Astrocyte of the hippocampus (primary cell): Measurements from ENCODE around the gene SLC2A4.
"Not testable (repeated sequence)": the region's sequence is repeated elsewhere in the genome, so short reads cannot be mapped to it uniquely, and the experiment has no call there.

Experiments
- DNase-seq: peaks from one replicate; pipeline ENCODE4 v3.0.0; 2011; ENCODE audit warnings: low read depth, low spot score

The SLC2A4 gene

GRCh38 chr17:7324438-7324779 lies 42.9 kb downstream of the SLC2A4 start:
- no peak for DNase-seq

DNA sequence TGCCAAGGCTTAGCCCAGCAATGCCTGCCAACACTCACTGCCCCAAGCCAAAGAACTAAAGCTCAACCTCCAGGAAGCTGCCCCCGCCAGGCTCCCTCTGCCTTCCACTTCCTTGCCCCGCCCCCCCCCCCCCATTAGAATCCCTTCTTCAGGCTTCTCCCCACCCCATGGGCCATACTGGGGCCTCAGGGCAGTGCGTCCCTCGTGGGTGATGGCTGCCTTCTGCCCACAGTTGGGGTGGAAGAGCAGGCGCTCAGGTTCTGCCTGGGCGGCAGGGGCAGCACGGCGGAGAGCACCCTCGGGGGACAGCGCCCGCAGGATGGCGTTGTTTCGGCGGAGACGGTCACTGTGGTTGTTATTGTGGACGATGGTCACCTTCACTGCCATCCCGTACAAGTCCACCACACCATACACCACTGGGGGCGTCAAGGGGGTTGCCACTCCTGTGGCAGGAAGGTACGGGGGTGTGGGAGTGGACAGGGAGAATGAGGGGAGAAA lies 43.6 kb downstream of the SLC2A4 start:
- no peak for DNase-seq

DNA sequence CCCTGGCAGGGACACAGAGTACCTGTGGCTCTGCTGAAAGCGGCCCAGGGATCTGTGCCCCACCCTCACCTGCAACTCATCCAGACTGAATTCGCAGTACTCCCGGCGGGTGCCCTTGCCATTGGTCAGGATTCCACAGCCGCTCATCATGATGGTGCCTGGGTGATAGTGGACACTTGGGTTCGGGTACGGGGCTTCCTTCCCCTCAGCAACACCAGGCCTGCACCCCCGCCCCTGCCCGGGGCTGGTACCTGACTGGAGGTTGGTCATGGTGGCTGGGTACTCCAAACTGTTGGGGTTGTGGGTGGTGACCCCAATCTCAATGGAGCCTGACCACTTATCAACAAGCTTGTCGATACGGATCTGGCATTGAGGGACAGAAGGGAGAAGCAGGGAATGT lies 44.7 kb downstream of the SLC2A4 start:
- DNase-seq, result no peak

GRCh38 chr17:7327056-7327455 lies 45.5 kb downstream of the SLC2A4 start:
- no peak for DNase-seq

DNA sequence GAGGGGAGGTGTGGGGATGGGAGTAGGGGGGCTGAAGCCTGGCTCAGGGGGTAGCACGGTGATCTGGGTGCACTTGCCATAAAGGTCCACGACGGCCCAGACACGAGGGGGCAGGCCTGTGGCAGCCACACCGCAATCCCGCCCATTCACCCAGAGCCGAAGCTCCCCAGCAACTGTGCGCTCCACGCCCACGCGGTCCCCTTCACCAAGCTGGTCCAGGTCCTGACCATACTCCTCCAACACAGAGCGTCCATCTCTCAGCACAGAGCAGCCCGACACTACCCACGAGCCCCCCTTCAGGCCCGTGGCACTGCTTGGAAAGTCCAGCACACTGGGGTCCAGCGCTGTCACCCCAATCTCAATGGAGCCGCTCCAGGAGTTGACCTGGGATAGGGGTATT lies 46.0 kb downstream of the SLC2A4 start:
- DNase-seq, result no peak

GRCh38 chr17:7328009-7328408 lies 46.5 kb downstream of the SLC2A4 start:
- DNase-seq, result no peak

DNA sequence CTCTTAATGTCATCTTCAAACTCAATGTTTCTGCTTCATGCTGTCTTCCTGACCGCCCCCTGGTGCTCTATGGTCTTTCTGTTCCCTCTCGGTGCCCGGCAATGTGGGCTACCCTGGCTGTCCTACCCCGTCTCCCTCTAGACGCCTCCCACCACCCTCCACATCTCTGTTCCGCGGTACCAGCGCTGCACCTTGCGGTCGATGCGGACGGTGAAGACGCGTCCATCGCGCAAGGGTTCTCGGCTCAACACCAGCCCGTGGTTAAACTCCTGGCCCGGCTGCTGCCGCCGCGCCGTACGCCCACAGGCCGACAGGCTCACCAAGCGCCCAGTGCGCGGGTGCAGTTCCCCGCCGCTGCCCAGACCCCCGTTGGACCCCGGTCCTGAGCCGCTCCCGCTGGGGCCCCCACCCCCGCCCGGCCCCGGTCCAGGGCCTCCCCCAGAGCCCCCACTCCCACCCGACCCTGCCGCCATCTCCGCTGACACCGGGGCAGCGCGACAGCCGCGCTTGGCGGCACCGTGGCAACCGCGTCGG lies 47.4 kb downstream of the SLC2A4 start, which contains the start of gene NEURL4:
Gene NEURL4 (minus strand): TSS at position 496 of the 534 bp plus-strand sequence. CDS start 23 bp downstream, at position 473.
- DNase-seq, result no peak

- peak; percentile 99 for DNase-seq
Observed at GRCh38 chr17:7329374-7329996, 48.0 kb downstream of the SLC2A4 start.

DNA sequence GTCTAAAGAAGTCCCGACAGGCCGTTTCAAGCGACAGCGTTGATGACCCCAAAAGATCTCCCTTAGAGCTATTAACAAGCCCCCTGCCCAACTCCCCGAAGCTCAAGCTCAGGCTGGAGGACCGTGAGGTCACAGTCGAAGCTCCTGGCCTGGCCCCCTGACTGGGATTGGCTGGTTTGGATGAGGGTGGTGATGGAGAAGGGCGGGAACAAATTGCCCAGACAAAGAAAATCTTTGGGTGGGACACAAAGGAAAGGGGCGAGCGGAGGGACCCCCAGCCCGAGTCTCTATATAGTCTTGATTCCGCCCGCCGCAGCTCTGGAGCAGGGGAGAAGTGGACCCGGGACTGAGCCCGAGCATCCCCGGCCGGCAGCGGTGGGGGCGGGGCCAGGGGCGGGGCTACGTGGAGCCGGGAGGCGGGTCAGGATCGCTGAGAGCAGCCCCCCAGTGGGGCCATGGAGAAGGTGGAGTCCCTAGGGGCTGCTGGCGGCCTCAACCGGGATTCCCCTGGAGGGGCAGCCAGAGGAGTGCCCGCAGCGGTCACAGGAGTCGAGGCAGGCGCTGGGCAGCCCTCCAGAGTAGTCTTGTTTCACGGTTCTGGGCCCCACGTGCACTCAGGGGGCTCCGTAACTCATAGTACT lies 48.6 kb downstream of the SLC2A4 start:
- DNase-seq, result peak; percentile 91

GRCh38 chr17:7330638-7331015 lies 49.1 kb downstream of the SLC2A4 start:
- no peak for DNase-seq

GRCh38 chr17:7332111-7332510 lies 50.6 kb downstream of the SLC2A4 start:
- no peak for DNase-seq

- DNase-seq, result not testable (repeated sequence)
Observed at GRCh38 chr17:7332600-7333069, 51.1 kb downstream of the SLC2A4 start.

GRCh38 chr17:7334938-7335538 lies 53.5 kb downstream of the SLC2A4 start:
- no peak for DNase-seq

DNA sequence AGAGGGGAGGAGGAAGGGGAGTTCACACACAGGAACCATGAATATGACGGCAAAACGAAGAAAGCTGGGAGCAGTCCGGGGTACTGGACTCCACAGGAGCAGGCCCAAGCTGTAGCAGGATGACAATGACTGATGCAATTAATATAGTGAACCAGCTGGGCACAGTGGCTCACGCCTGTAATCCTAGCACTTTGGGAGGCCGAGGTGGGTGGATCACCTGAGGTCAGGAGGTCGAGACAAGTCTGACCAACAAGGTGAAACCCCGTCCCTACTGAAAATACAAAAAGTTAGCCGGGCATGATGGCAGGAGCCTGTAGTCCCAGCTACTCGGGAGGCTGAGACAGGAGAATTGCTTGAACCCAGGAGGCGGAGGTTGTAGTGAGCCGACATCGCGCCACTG lies 54.2 kb downstream of the SLC2A4 start:
- not testable (repeated sequence) for DNase-seq

- DNase-seq, result no peak
Observed at GRCh38 chr17:7336240-7337175, 55.0 kb downstream of the SLC2A4 start, which contains the start of gene ACAP1. ACAP1 (plus strand) TSS chr17:7336529; CDS start chr17:7336735, 206 bp downstream.

DNA sequence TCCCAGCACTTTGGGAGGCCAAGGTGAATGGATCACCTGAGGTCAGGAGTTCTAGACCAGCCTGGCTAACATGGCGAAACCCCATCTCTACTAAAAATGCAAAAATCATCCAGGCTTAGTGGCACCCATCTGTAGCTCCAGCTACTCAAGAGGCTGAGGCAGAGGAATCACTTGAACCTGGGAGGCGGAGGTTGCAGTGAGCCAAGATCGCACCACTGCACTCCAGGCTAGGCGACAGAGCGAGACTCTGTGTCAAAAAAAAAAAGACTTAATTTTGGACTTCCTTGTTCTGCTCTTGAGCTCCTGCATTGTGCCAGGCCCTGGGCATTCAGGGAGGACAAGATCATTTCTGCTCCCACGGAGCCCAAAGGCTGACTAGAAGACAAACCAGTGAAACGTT lies 56.1 kb downstream of the SLC2A4 start:
- DNase-seq, result not testable (repeated sequence)
